HepG2 (cell line): ENCODE measurements around the gene AQP11. TPM values are rescaled to one million over a fixed set of nuclear protein-coding genes. Genes with fewer than 3 reads are reported as not detected.

Experiments
- CHD2 ChIP-seq: IDR thresholded peaks from 2 replicates; pipeline ENCODE4 v1.6.1; 2011; ENCODE audit warnings: low read depth, low read length, improper control_type of control experiment
- DMAP1 ChIP-seq: IDR thresholded peaks from 2 replicates; pipeline ENCODE4 v1.6.1; 2016
- KAT8 ChIP-seq: IDR thresholded peaks from 2 replicates; pipeline ENCODE4 v1.6.1; 2016; ENCODE audit warnings: missing genetic modification reagents, missing compliant biosample characterization
- KDM5B ChIP-seq: sonication (generic); formaldehyde crosslinking; IDR thresholded peaks from 2 replicates; pipeline ENCODE4 v1.4.0; 2020; ENCODE audit warnings: missing genetic modification reagents, mild to moderate bottlenecking, borderline replicate concordance
- KLF6 ChIP-seq: IDR thresholded peaks from 2 replicates; pipeline ENCODE4 v1.8.0; 2016; ENCODE audit warnings: missing biosample characterization, missing genetic modification reagents
- NFE2L1 ChIP-seq: sonication (generic); formaldehyde crosslinking; IDR thresholded peaks from 2 replicates; pipeline ENCODE4 v1.4.0; 2020; ENCODE audit warnings: missing genetic modification reagents, mild to moderate bottlenecking, borderline replicate concordance
- RNF219 ChIP-seq: sonication (generic); formaldehyde crosslinking; IDR thresholded peaks from 2 replicates; pipeline ENCODE4 v1.5.0; 2020; ENCODE audit warnings: mild to moderate bottlenecking, missing genetic modification reagents
- SATB2 ChIP-seq: sonication (generic); formaldehyde crosslinking; IDR thresholded peaks from 2 replicates; pipeline ENCODE4 v1.5.0; 2020; ENCODE audit warnings: missing genetic modification reagents
- TCF7L2 ChIP-seq: IDR thresholded peaks from 2 replicates; pipeline ENCODE4 v1.6.1; 2011; ENCODE audit warnings: mild to moderate bottlenecking, low read depth, low read length, moderate library complexity
- ZNF224 ChIP-seq: sonication (generic); formaldehyde crosslinking; IDR thresholded peaks from 2 replicates; pipeline ENCODE4 v1.5.0; 2020; ENCODE audit warnings: mild to moderate bottlenecking, missing genetic modification reagents
- ZNF24 ChIP-seq: fragments of 450-650 bp; IDR thresholded peaks from 2 replicates; pipeline ENCODE4 v1.6.1; 2017; ENCODE audit warnings: antibody characterized with exemption, mild to moderate bottlenecking
- ZNF572 ChIP-seq: sonication (generic); formaldehyde crosslinking; IDR thresholded peaks from 2 replicates; pipeline ENCODE4 v1.5.1; 2020; ENCODE audit warnings: mild to moderate bottlenecking, missing genetic modification reagents
- ZNF703 ChIP-seq: sonication (generic); formaldehyde crosslinking; IDR thresholded peaks from 2 replicates; pipeline ENCODE4 v1.5.1; 2020; ENCODE audit warnings: missing genetic modification reagents, mild to moderate bottlenecking, moderate library complexity, borderline replicate concordance
- ZSCAN22 ChIP-seq: sonication (generic); formaldehyde crosslinking; IDR thresholded peaks from 2 replicates; pipeline ENCODE4 v1.4.0; 2020; ENCODE audit warnings: mild to moderate bottlenecking, missing genetic modification reagents
- polyA plus RNA-seq, 8 experiments: library from polyadenylated mRNA; depleted of rRNA in 3 of 8; stranded (reverse) in 7 of 8; unstranded in 1 of 8; fragments of >200 nt; fragmentation: Illumina TruSeq in 4 of 8; extraction: Trizol in 4 of 8; gene quantifications; 2 replicates each; pipeline versions ENCODE4 v1.2.1 to v1.2.3, GENCODE V29; 2011 to 2016; ENCODE audit warnings: low read depth in 4 of 8, missing spikeins in 1 of 8, mixed read lengths in 1 of 8; ENCODE audit not compliant: insufficient read depth in 1 of 8
- total RNA-seq, 5 experiments: library from RNA; depleted of rRNA; stranded (reverse); fragments of >200 nt; fragmentation: Illumina TruSeq; extraction: Trizol; gene quantifications; 2 replicates each; pipeline ENCODE4 v1.2.3, GENCODE V29; 2016; ENCODE audit warnings: low read depth in 1 of 5

Gene AQP11
- total and polyA plus RNA-seq, 2 of the 13 experiments (the other 11 are each of a cell fraction or from before 2014, with no cell fraction given), result 10.4 to 15.3 TPM

- TF ChIP-seq KLF6 (peak; percentile 84), KDM5B (CRISPR knock-in tag) (peak; percentile 69; the same call in 1 of the 2 replicates), ZNF24 (peak; percentile 23; the same call in 1 of the 2 replicates), KAT8 (CRISPR knock-in tag) (peak; percentile 99), RNF219 (CRISPR knock-in tag) (0 out of 2 replicates have a peak, but pooled peaks have one; percentile 89), ZSCAN22 (no peak), NFE2L1 (CRISPR knock-in tag) (no peak), CHD2 (no peak), ZNF703 (CRISPR knock-in tag) (peak; percentile 61; the same call in 1 of the 2 replicates), DMAP1 (CRISPR knock-in tag) (peak; percentile 96), TCF7L2 (no peak), SATB2 (peak; percentile 70; the same call in 1 of the 2 replicates), ZNF572 (no peak), ZNF224 (CRISPR knock-in tag) (no peak)
Measured at GRCh38 chr11:77637345-77638165, 47.8 kb downstream of the AQP11 start, which contains the start of gene CLNS1A (continued).
